Liver (tissue), 3 donors: ENCODE data around the gene FGF5.

Experiments used
- ATF3 ChIP-seq: IDR thresholded peaks from 2 replicates; pipeline ENCODE4 v1.6.1; 2016; ENCODE audit warnings: antibody characterized with exemption
- CTCF ChIP-seq: fragments of 150-350 bp; IDR thresholded peaks from 2 replicates; pipeline ENCODE4 v1.5.1; 2017; ENCODE audit warnings: improper control_type of control experiment, low read depth, low read length; ENCODE audit not compliant: missing input control
- EGR1 ChIP-seq, 2 donors: IDR thresholded peaks; 2 replicates each; pipeline ENCODE4 v1.6.1; 2016 to 2018; ENCODE audit warnings: antibody characterized with exemption in 2 of 2, low read depth in 2 of 2
- HNF4A ChIP-seq, 2 donors: conservative IDR thresholded peaks; 2 replicates each; pipeline ENCODE4 v1.6.1; 2016; ENCODE audit warnings: antibody characterized with exemption in 2 of 2, mild to moderate bottlenecking in 2 of 2
- JUND ChIP-seq, 2 donors: IDR thresholded peaks; 2 replicates each; pipeline ENCODE4 v1.6.1; 2016; ENCODE audit warnings: antibody characterized with exemption in 2 of 2
- MAX ChIP-seq: IDR thresholded peaks from 2 replicates; pipeline ENCODE4 v1.6.1; 2016; ENCODE audit warnings: antibody characterized with exemption
- RAD21 ChIP-seq, 2 donors: IDR thresholded peaks; 2 replicates each; pipeline ENCODE4 v1.6.1; 2016; ENCODE audit warnings: antibody characterized with exemption in 2 of 2, mild to moderate bottlenecking in 2 of 2
- REST ChIP-seq: IDR thresholded peaks from 2 replicates; pipeline ENCODE4 v1.6.1; 2016; ENCODE audit warnings: antibody characterized with exemption, mild to moderate bottlenecking
- RXRA ChIP-seq, 2 donors: IDR thresholded peaks; 2 replicates each; pipeline ENCODE4 v1.6.1; 2017 to 2018; ENCODE audit warnings: antibody characterized with exemption in 2 of 2, mild to moderate bottlenecking in 1 of 2
- SP1 ChIP-seq: IDR thresholded peaks from 2 replicates; pipeline ENCODE4 v1.6.1; 2018; ENCODE audit warnings: antibody characterized with exemption, mild to moderate bottlenecking
- TAF1 ChIP-seq: conservative IDR thresholded peaks from 2 replicates; pipeline ENCODE4 v1.6.1; 2016; ENCODE audit warnings: antibody characterized with exemption, mild to moderate bottlenecking
- YY1 ChIP-seq: IDR thresholded peaks from 2 replicates; pipeline ENCODE4 v1.6.1; 2016; ENCODE audit warnings: antibody characterized with exemption, mild to moderate bottlenecking
- donor health status: healthy.
- donor health status: healthy.

- TF ChIP-seq RXRA (IDR thresholded peaks at IDR 0.05) (no peak), CTCF (no peak), ATF3 (no peak), TAF1 (no peak), REST (no peak), RAD21 (IDR thresholded peaks at IDR 0.05) (no peak), HNF4A (conservative IDR thresholded peaks at IDR 0.05) (no peak), MAX (no peak), JUND (IDR thresholded peaks at IDR 0.05) (no peak), SP1 (no peak), YY1 (no peak), EGR1 (IDR thresholded peaks at IDR 0.05; ENCODE audit: low read depth in 2 of 2) (no peak)
Measured at GRCh38 chr4:80253510-80253909, 13.0 kb upstream of the FGF5 start.
